Measurements from ENCODE around the gene TRIP4.

TRIP4 gene

GRCh38 chr15:64443016-64443415 lies 55.4 kb downstream of the TRIP4 start:
- intact Hi-C loops (cut with DNase I; ENCODE audit: low total_unique reads): no loop called here
- H3K36me3 ChIP-seq: peaks cover 23 to 32% (median 26%) of the 10 kb centered on the region in 3 donors
- no peak overlapping the region for H3K4me3 ChIP-seq
- peaks cover 0 to 9% (median 5%) of the 10 kb centered on the region in 4 donors for H3K4me1 ChIP-seq
- H3K27me3 ChIP-seq: no peaks in the 10 kb centered on the region
- H3K9me3 ChIP-seq: no peaks in the 10 kb centered on the region
- DNase-seq: no peak
- no peak for TF ChIP-seq CTCF (IDR thresholded peaks at IDR 0.05)
- H3K27ac ChIP-seq: no peak overlapping the region

- no peaks in the 10 kb centered on the region for H3K27me3 ChIP-seq
- H3K4me3 ChIP-seq: no peak overlapping the region
- H3K36me3 ChIP-seq: peaks cover 23 to 38% (median 32%) of the 10 kb centered on the region in 3 donors
- DNase-seq: no peak
- peak overlapping the region in 1 of 2 donors; percentile 8 for H3K27ac ChIP-seq
- no peak for TF ChIP-seq CTCF (IDR thresholded peaks at IDR 0.05)
- peaks cover 0 to 9% (median 5%) of the 10 kb centered on the region in 4 donors for H3K4me1 ChIP-seq
- H3K9me3 ChIP-seq: no peaks in the 10 kb centered on the region
- intact Hi-C loops (cut with DNase I; ENCODE audit: low total_unique reads): no loop called here
Measured at GRCh38 chr15:64443747-64444621, 56.3 kb downstream of the TRIP4 start.

- H3K36me3 ChIP-seq: peaks cover 27 to 46% (median 32%) of the 10 kb centered on the region in 3 donors
- intact Hi-C loops (cut with DNase I; ENCODE audit: low total_unique reads): no loop called here
- no peak overlapping the region for H3K4me3 ChIP-seq
- no peak overlapping the region for H3K27ac ChIP-seq
- TF ChIP-seq CTCF (IDR thresholded peaks at IDR 0.05): no peak
- no peaks in the 10 kb centered on the region for H3K9me3 ChIP-seq
- H3K27me3 ChIP-seq: no peaks in the 10 kb centered on the region
- DNase-seq: no peak
- peaks cover 0 to 9% (median 5%) of the 10 kb centered on the region in 4 donors for H3K4me1 ChIP-seq
Measured at GRCh38 chr15:64444836-64445235, 57.2 kb downstream of the TRIP4 start.

- peaks cover 0 to 9% (median 5%) of the 10 kb centered on the region in 4 donors for H3K4me1 ChIP-seq
- TF ChIP-seq CTCF (IDR thresholded peaks at IDR 0.05): no peak
- DNase-seq: no peak
- H3K4me3 ChIP-seq: no peak overlapping the region
- H3K27ac ChIP-seq: no peak overlapping the region
- H3K36me3 ChIP-seq: peaks cover 24 to 54% (median 32%) of the 10 kb centered on the region in 3 donors
- intact Hi-C loops (cut with DNase I; ENCODE audit: low total_unique reads): no loop called here
- no peaks in the 10 kb centered on the region for H3K27me3 ChIP-seq
- no peaks in the 10 kb centered on the region for H3K9me3 ChIP-seq
Measured at GRCh38 chr15:64447536-64448315, 60.1 kb downstream of the TRIP4 start.

- no peaks in the 10 kb centered on the region for H3K27me3 ChIP-seq
- no peaks in the 10 kb centered on the region for H3K4me1 ChIP-seq
- H3K9me3 ChIP-seq: no peaks in the 10 kb centered on the region
- TF ChIP-seq CTCF (IDR thresholded peaks at IDR 0.05): no peak
- intact Hi-C loops (cut with DNase I; ENCODE audit: low total_unique reads): no loop called here
- H3K4me3 ChIP-seq: no peak overlapping the region
- no peak overlapping the region for H3K27ac ChIP-seq
- no peak for DNase-seq
- peaks cover 4 to 48% (median 15%) of the 10 kb centered on the region in 3 donors for H3K36me3 ChIP-seq
Measured at GRCh38 chr15:64452988-64453688, 65.5 kb downstream of the TRIP4 start.
